Activated naive CD8-positive, alpha-beta T cell treated with anti-CD3 and anti-CD28 coated beads, Interleukin-2, amount 10 ng/mL, durations not matched to agents 7 days and 5 days (primary cell): ENCODE measurements around the gene PDE4B. TPM values are rescaled to one million over a fixed set of nuclear protein-coding genes. Genes with fewer than 3 reads are reported as not detected.

ENCODE experiments used
- ATAC-seq: fragments of 150-1000 bp; cut with Tn5 transposase; one replicate; pipeline ENCODE4 v1.10.0; 2021; ENCODE audit warnings: low read depth, moderate library complexity
- POLR2A ChIA-PET: fragments of 350-600 bp; sonication (Branson Sonifier 250); formaldehyde crosslinking; loops from one replicate; lab custom pipeline; 2021; ENCODE audit warnings: antibody characterized with exemption; lab: Charles Lee
- DNase-seq: peaks from one replicate; pipeline ENCODE4 v3.0.0; 2021
- H3K27ac Mint-ChIP-seq: one replicate; pipeline ENCODE4 v1.8.0; 2022; ENCODE audit warnings: mild to moderate bottlenecking, mixed read lengths
- H3K27me3 Mint-ChIP-seq: one replicate; pipeline ENCODE4 v1.8.0; 2022; ENCODE audit warnings: mild to moderate bottlenecking, moderate library complexity, mixed read lengths
- H3K36me3 Mint-ChIP-seq: one replicate; pipeline ENCODE4 v1.8.0; 2021; ENCODE audit warnings: mild to moderate bottlenecking, mixed read lengths
- H3K4me1 Mint-ChIP-seq: one replicate; pipeline ENCODE4 v1.8.0; 2021; ENCODE audit warnings: mixed read lengths
- H3K4me3 Mint-ChIP-seq: one replicate; pipeline ENCODE4 v1.8.0; 2022; ENCODE audit warnings: mild to moderate bottlenecking, moderate library complexity, mixed read lengths
- H3K9me3 Mint-ChIP-seq: one replicate; pipeline ENCODE4 v1.8.0; 2021; ENCODE audit warnings: mixed read lengths
- total RNA-seq, 2 experiments: library from RNA; stranded (reverse); gene quantifications; one replicate each; pipeline ENCODE4 v1.2.3, GENCODE V29; 2021

The PDE4B gene
- total RNA-seq, 2 experiments from 2014 or later: 36.1 to 40.0 TPM

GRCh38 chr1:66356605-66357004 is 563.9 kb downstream of the PDE4B start:
- Mint-ChIP-seq H3K36me3 (peaks cover 41% of the 10 kb centered on the region), H3K27ac (no peak overlapping the region), H3K4me1 (peaks cover 62% of the 10 kb centered on the region), H3K27me3 (no peaks in the 10 kb centered on the region), H3K4me3 (no peak overlapping the region), H3K9me3 (no peaks in the 10 kb centered on the region)
- no peak for DNase-seq
- ATAC-seq: no peak
- POLR2A ChIA-PET: interaction anchor here (2.0 kb wide), 1 partner anchor 15 kb away, joined by 5 read pairs; no protein-coding TSS in a partner anchor

GRCh38 chr1:66357021-66357420 is 564.3 kb downstream of the PDE4B start:
- peaks cover 43% of the 10 kb centered on the region for H3K36me3 Mint-ChIP-seq
- DNase-seq (no peak), ATAC-seq (no peak)
- no peak overlapping the region for H3K4me3 Mint-ChIP-seq
- POLR2A ChIA-PET: interaction anchor here (2.0 kb wide), 1 partner anchor 15 kb away, joined by 5 read pairs; no protein-coding TSS in a partner anchor
- no peaks in the 10 kb centered on the region for H3K27me3 Mint-ChIP-seq
- H3K4me1 Mint-ChIP-seq: peaks cover 62% of the 10 kb centered on the region
- H3K27ac Mint-ChIP-seq: no peak overlapping the region
- H3K9me3 Mint-ChIP-seq: no peaks in the 10 kb centered on the region

GRCh38 chr1:66357478-66358197 is 564.9 kb downstream of the PDE4B start:
- H3K36me3 Mint-ChIP-seq: peaks cover 46% of the 10 kb centered on the region
- H3K4me1 Mint-ChIP-seq: peaks cover 59% of the 10 kb centered on the region
- POLR2A ChIA-PET: interaction anchor here (2.0 kb wide), 1 partner anchor 16 kb away, joined by 5 read pairs; no protein-coding TSS in a partner anchor
- H3K27ac Mint-ChIP-seq: peak overlapping the region; percentile 78
- ATAC-seq: peak; percentile 81
- DNase-seq: no peak
- H3K4me3 Mint-ChIP-seq: peak overlapping the region; percentile 47
- H3K9me3 Mint-ChIP-seq: no peaks in the 10 kb centered on the region
- H3K27me3 Mint-ChIP-seq: no peaks in the 10 kb centered on the region

GRCh38 chr1:66359269-66359668 is 566.6 kb downstream of the PDE4B start:
- Mint-ChIP-seq H3K27me3 (no peaks in the 10 kb centered on the region), H3K4me1 (peaks cover 53% of the 10 kb centered on the region), H3K36me3 (peaks cover 51% of the 10 kb centered on the region), H3K4me3 (no peak overlapping the region), H3K9me3 (no peaks in the 10 kb centered on the region), H3K27ac (no peak overlapping the region)
- DNase-seq (no peak), ATAC-seq (no peak)
- POLR2A ChIA-PET: no interaction called here

GRCh38 chr1:66359815-66360214 is 567.1 kb downstream of the PDE4B start:
- Mint-ChIP-seq H3K9me3 (no peaks in the 10 kb centered on the region), H3K27me3 (no peaks in the 10 kb centered on the region), H3K4me1 (peaks cover 52% of the 10 kb centered on the region), H3K36me3 (peaks cover 52% of the 10 kb centered on the region), H3K27ac (no peak overlapping the region), H3K4me3 (no peak overlapping the region)
- DNase-seq: no peak
- ATAC-seq: no peak
- POLR2A ChIA-PET: no interaction called here

GRCh38 chr1:66360285-66360724 is 567.6 kb downstream of the PDE4B start:
- POLR2A ChIA-PET: interaction anchor here (0.9 kb wide), 1 partner anchor 10 kb away, joined by 4 read pairs; no protein-coding TSS in a partner anchor
- Mint-ChIP-seq H3K4me3 (no peak overlapping the region), H3K36me3 (peaks cover 55% of the 10 kb centered on the region), H3K27me3 (no peaks in the 10 kb centered on the region), H3K27ac (peak overlapping the region; percentile 18), H3K9me3 (no peaks in the 10 kb centered on the region), H3K4me1 (peaks cover 53% of the 10 kb centered on the region)
- DNase-seq (no peak), ATAC-seq (no peak)

- DNase-seq: no peak
- H3K27me3 Mint-ChIP-seq: no peaks in the 10 kb centered on the region
- no peaks in the 10 kb centered on the region for H3K9me3 Mint-ChIP-seq
- H3K4me3 Mint-ChIP-seq: no peak overlapping the region
- peak overlapping the region; percentile 11 for H3K27ac Mint-ChIP-seq
- ATAC-seq: no peak
- peaks cover 47% of the 10 kb centered on the region for H3K4me1 Mint-ChIP-seq
- H3K36me3 Mint-ChIP-seq: peaks cover 65% of the 10 kb centered on the region
- POLR2A ChIA-PET: no interaction called here
These were observed 572.1 kb downstream of the PDE4B start for GRCh38 chr1:66364578-66365391.

GRCh38 chr1:66365635-66366034 is 572.9 kb downstream of the PDE4B start:
- POLR2A ChIA-PET: no interaction called here
- Mint-ChIP-seq H3K27me3 (no peaks in the 10 kb centered on the region), H3K4me1 (peaks cover 46% of the 10 kb centered on the region), H3K4me3 (no peak overlapping the region), H3K9me3 (no peaks in the 10 kb centered on the region), H3K36me3 (peaks cover 71% of the 10 kb centered on the region), H3K27ac (no peak overlapping the region)
- DNase-seq (no peak), ATAC-seq (no peak)

GRCh38 chr1:66366634-66367033 is 573.9 kb downstream of the PDE4B start:
- ATAC-seq (peak; percentile 28), DNase-seq (no peak)
- POLR2A ChIA-PET: interaction anchor here (0.6 kb wide), 1 partner anchor 10 kb away, joined by 3 read pairs; no protein-coding TSS in a partner anchor
- Mint-ChIP-seq H3K27ac (peak overlapping the region; percentile 43), H3K9me3 (no peaks in the 10 kb centered on the region), H3K4me1 (peaks cover 53% of the 10 kb centered on the region), H3K4me3 (no peak overlapping the region), H3K36me3 (peaks cover 78% of the 10 kb centered on the region), H3K27me3 (no peaks in the 10 kb centered on the region)

GRCh38 chr1:66367369-66367768 is 574.7 kb downstream of the PDE4B start:
- Mint-ChIP-seq H3K4me1 (peaks cover 56% of the 10 kb centered on the region), H3K27ac (peak overlapping the region; percentile 43), H3K36me3 (peaks cover 78% of the 10 kb centered on the region), H3K9me3 (no peaks in the 10 kb centered on the region), H3K27me3 (no peaks in the 10 kb centered on the region), H3K4me3 (no peak overlapping the region)
- POLR2A ChIA-PET: interaction anchor here (1.0 kb wide), 1 partner anchor 17 kb away, joined by 3 read pairs; no protein-coding TSS in a partner anchor
- DNase-seq: no peak
- no peak for ATAC-seq

- DNase-seq (no peak), ATAC-seq (no peak)
- H3K4me3 Mint-ChIP-seq: no peak overlapping the region
- no peak overlapping the region for H3K27ac Mint-ChIP-seq
- no peaks in the 10 kb centered on the region for H3K9me3 Mint-ChIP-seq
- POLR2A ChIA-PET: interaction anchor here (1.0 kb wide), 1 partner anchor 18 kb away, joined by 3 read pairs; no protein-coding TSS in a partner anchor
- no peaks in the 10 kb centered on the region for H3K27me3 Mint-ChIP-seq
- peaks cover 78% of the 10 kb centered on the region for H3K36me3 Mint-ChIP-seq
- peaks cover 61% of the 10 kb centered on the region for H3K4me1 Mint-ChIP-seq
These were observed 575.6 kb downstream of the PDE4B start for GRCh38 chr1:66368261-66368660.

GRCh38 chr1:66370462-66370971 is 577.8 kb downstream of the PDE4B start:
- ATAC-seq (no peak), DNase-seq (no peak)
- H3K27ac Mint-ChIP-seq: peak overlapping the region; percentile 90
- H3K27me3 Mint-ChIP-seq: no peaks in the 10 kb centered on the region
- peak overlapping the region; percentile 46 for H3K4me3 Mint-ChIP-seq
- POLR2A ChIA-PET: interaction anchor here (1.0 to 1.3 kb wide), 3 partner anchors 10 to 96 kb away, joined by 3 to 4 read pairs (median 3); no protein-coding TSS in a partner anchor
- no peaks in the 10 kb centered on the region for H3K9me3 Mint-ChIP-seq
- peaks cover 63% of the 10 kb centered on the region for H3K4me1 Mint-ChIP-seq
- peaks cover 69% of the 10 kb centered on the region for H3K36me3 Mint-ChIP-seq
